Hippocampal formation (tissue), 2 donors: ENCODE measurements around the gene KLK8.

ENCODE experiments used
- DNase-seq, 2 donors: peaks; one replicate each; lab custom pipeline; 2025; lab: John Stamatoyannopoulos, UW

Gene KLK8, protein sequence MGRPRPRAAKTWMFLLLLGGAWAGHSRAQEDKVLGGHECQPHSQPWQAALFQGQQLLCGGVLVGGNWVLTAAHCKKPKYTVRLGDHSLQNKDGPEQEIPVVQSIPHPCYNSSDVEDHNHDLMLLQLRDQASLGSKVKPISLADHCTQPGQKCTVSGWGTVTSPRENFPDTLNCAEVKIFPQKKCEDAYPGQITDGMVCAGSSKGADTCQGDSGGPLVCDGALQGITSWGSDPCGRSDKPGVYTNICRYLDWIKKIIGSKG

DNA sequence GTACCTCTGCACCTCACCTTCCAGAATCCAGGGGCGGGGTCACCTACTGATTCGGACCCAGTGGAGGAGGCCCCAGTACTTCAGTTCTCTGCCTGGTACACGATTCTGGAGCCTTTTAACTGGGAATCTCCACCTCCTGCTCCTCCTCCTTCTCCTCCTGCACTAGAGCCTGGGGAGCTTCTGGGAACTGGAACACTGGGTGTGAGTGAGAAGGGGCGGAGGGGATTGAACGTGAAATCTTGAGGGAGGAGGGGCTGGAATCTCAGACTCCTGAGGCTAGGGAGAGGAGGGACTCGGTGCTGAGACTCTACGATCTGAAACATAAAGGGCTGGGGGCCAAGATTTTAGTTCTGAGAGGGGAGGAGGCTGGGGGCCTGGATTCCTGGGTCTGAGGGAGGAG is at the start of gene KLK8:
KLK8 (minus strand) TSS at position 90 of the 400 bp plus-strand sequence. CDS start 437 bp downstream, outside the sequence.
- DNase-seq = no peak

DNA sequence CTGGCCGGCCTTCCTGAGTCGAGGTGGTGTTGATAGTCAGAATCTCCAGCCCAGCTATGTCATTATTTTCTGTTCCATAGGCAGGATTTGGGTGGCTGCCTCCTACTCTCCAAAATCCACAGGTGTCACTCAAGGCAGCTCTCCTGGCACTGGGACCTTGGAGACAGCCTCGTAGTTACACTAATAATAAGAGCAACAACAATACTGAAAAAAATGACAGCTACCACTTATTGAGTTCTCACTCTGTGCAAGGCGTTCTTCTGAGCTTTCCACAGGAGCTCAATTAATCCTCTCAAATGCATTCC is 45.6 kb upstream of the KLK8 start:
- no peak for DNase-seq

DNA sequence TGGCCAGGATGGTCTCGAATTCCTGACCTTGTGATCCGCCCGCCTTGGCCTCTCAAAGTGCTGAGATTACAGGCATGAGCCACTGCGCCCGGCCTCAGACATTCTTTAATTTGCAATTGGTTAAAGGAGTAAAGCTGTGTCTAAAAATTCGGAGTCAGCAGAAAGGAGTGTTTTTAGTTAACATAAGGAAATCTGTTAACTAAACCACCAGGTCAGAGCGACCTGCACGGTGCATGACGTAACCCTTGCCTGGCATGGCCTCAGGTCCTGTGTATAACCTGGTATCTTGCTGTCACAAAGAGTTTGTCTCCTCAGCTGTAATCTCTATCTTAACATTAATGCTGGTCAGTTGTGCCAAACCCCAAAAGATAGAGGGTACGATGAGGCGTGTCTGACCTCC is 42.9 kb upstream of the KLK8 start:
- no peak for DNase-seq

DNA sequence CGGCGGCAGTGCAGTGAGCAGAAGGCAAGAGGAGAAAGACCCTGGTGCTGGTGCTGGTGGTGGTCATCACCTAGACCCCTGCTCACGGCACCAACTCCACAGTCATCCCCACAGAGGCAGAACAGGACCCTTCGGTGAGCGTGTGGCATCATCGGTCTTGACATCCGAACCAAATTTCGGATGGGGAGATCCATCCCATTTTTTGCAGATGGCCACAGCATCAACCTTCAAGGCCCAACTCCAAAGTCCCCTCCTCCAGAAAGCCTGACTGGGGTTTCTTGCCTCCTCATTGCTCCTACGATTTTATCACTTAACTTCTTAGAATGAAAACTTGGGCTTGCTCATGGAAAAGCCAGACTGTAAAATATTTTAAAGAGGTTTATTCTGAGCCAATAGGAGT is 42.1 kb upstream of the KLK8 start:
- DNase-seq = no peak

DNA sequence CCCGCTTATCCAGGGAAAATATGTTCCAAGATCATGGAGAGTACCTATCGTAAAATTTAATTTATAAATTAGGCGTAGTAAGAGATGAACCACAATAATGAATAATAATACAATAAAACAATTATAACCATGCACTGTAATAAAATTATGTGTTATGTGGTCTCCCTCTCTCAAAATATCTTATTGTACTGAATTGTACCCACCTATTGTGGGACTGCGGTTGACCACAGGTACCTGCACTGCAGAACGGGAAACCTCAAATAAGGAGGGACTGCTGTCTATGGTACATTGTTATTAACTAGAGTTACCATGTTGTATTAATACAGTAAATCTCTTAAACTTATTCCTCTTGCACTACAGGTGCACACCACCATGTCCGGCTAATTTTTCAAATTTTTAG is 38.7 kb upstream of the KLK8 start:
- no peak for DNase-seq

DNA sequence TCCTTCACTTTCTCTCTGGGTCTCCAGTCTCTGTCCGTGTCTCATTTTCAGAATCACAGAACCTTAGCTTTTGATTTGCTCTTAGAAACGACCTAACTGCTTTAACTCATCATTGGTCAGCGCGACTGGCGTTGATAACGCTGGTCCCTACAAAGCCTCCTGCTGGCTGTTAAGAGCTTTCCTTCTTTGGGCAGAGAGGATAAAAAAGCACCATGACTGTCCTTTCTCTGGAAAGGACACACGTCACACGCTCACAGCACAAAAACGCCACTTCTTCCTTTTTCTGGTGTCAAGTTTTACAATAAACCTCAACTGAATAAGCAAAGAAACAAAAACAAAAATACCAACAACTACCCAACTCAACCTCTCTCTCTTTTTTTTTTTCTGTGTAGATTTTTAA is 35.1 kb upstream of the KLK8 start:
- DNase-seq = no peak

DNA sequence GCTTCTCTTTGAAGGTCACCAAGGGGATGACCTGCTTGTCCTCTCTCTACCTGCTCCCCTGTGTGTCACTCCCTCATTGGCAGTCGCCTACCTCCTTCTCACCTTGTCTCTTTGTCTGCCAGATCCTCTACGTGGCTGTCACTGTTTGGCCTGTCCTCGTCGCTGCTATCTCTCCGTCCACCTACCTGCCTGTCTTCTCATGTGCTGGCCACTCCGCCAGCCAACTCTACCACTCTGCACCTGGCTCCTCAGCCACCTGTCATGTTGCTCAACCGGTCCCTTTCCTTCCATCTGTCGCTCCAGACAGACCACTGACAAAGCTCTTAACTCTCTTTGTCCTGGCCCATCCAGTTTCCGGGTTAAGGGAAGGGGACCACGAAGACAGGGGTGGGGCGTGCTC is 33.3 kb upstream of the KLK8 start, which contains the start of gene KLK12:
KLK12 (minus strand) TSS at position 299 of the 400 bp plus-strand sequence. CDS start 381 bp downstream, outside the sequence.
- DNase-seq = no peak

DNA sequence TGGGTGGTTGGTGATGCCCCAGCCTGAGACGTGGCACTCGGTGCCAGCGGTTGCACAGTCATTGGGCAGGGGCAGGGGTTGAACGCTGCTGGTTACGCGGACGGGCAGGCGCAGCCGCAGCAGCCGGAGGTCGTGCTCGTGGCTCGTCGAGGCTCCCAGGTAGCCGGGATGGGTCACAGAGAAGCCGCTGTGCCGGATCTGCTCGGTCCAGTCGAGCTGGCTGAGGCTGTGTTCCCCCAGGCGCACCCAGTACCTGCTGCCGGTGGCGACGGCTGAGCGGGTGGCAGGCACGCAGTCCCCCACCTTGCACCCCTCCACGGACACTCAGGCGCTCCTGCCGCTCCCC is 30.4 kb upstream of the KLK8 start:
- DNase-seq = no peak

DNA sequence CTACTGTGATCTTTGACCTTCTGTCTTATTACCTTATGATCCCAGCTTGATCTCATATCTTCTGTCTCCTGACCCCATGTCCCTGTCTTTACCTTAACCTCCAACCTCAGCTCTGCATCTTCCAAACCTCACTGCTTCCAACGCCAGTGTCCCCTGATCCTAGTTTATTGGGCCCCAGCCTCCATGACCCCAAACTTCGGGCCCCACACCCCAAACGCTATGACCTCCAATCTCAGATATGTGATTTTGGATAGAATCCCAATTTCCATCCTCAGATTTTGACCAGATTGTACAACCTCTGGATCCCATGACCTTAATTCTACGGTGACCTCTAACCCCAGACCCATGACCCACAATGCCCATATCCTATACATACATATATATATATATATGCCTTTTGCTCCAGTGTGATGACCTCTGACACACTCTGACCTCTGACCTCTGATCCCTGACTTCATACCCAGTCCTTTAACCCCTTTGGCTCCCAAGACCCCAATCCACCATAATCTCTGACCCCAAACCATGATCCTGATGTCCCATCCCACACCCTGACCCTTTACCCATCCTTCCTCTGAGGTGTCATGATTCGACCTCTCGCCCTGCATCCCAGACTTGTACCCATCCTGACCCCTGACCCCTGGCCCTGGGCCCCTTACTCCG is 29.9 kb upstream of the KLK8 start:
- no peak for DNase-seq

DNA sequence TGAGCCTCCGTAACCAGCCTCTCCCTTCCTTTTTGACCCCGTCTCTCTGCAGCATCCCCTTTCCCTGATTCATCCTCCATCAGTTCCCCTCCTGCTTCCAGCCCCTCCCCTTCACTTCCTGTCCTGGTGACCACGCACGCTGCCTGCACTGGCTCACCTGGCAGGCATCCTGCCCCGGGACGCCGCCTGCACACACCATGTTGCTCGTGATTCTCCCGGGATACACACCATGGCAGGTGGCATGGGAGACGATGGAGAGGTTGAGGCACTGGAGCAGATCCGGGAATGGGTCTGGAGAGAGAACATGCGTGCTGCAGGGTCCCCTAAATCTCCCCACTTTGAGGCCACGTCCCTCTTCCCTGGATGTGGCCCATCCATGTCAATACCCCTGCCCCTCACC is 29.2 kb upstream of the KLK8 start:
- DNase-seq = no peak

DNA sequence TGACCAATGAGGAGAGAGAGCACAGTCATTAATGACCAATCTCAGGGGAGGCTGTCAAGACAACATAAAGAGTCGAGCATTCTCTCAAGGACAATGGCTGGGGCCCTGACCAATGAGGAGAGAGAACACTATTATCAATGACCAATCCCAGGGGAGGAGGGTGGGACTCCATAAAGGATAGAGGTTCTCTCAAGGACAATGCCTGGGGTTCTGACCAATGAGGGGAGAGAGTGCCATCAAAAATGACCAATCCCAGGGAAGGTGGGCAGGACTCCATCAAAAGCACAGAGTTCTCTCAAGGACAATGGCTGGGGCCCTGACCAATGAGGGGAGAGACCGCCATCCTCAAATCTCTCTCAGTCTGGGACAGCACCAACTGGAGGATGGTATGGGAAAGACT is 28.3 kb upstream of the KLK8 start:
- DNase-seq = no peak

DNA sequence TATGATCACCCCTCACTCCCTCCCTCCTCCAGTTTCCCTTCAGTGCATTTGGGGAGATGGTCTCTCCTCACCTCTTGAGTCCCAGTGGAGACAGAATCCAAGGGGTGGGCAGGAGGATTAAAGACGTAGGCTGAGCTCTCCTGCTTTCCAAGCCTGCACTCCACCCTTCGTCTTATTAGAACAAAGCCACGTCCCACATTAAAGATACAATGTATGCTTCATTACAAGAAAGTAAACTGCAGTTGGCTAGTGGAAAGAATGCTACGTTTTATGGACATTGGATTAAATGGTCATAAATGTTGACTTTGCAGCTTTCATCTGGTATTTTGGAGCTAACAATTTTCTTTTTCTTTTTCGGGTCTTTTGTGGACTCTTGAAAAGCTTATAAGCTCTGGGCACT is 26.5 kb upstream of the KLK8 start:
- DNase-seq = no peak

DNA sequence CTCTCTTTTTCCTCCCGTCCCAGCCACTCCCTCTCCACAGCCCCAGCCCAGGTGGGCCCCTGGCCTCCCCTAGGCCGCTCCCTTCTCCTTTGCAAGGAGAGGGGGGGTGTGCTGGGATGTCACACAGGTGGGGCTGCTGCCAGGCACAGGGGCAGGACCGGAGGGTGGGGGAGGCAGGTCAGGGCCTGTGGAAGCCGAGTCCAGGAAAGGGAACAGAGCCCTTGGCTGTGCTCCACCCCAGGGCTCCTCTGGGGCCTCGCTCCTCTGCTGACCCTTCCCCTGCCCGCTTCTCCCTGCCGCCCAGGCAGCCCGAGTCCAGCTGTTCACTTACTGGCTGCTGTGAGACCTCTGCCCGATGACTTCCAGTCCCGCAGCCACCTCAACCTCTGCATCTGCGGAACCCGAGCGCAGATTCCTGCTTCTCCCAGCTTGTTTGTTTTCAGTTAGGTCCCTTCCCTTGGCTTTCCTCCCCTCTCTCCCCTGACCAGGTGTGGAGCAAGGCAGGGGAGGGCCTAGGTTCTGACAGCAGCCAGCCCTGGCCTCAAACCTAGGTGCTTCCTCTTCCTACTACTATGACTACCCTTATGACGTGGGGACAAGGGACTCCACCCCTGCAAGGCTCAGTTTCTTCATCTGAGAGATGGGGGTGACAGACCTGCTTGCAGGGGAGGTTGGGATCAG is 25.9 kb upstream of the KLK8 start:
- DNase-seq = no peak

DNA sequence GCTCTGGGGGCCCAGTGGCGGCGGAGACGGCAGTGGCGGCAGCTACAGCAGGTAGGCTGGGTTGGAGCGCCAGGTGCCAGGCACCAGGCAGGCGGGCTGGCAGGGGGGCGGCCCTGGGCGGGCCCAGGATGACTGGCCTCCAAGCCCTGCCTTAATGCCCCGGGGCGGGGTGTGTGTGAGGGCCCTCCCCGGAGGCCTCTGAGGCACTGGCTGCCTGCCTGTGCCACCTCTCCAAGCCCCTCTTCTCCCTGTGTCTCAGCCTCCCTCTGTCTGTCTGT is 25.1 kb upstream of the KLK8 start, which contains the start of gene KLK11:
KLK11 (minus strand) TSS at position 63 of the 278 bp plus-strand sequence. CDS start 985 bp downstream, outside the sequence.
- DNase-seq = no peak

DNA sequence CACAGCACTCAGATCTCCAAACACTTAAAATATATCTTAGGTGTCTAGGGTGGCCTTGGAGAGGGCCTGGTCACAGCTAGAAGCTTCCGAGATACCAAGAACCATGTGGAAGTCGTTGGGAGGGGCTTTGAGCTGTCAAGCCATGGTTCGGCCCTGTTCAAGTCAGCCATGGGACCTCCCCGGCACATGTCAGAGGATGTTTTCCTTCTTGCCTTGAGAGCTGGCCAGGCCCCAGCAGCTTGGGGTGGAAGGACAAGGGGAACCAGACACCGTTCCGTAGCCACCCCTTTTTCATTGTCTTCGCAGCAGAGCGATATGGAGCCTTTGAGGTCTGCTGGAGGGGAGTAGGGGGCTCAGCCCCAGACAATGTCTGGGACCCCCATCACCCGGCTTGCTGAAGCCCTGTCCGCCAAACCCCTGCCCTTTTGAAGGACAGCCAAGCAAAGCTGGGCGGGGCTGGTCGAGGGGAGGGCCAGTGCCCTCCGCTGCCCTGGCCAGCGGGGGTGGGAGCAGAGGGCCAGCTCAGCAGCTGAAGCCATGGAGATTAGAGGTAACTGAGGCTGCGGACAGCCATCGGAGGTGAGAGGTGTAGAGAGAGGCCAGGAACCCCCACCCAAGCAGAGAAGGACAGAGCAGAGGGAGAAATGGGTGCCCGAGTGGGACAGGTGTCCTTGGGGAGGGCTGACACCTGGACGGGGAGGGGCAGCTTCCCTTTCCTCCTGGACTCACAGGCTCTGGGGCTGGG is 24.6 kb upstream of the KLK8 start:
- DNase-seq = no peak

DNA sequence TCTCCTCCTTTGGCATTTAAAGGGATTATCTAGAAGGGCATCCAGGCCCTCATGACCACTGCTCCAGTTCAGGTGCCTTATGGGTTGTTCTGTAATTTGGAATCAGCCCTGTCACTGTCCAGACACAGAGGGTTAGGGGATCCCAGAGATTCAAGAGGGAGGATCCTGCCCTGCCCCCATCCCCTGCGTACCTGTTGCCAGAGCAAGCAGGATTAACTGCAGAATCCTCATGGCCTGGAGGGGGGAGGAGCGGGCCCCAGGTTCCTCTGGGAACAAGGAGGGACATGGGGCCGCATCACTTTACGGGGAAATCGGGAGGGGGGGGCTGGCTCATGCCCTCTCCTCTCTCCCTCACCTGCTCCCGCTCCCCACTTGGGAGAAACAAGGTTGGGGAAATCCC is 24.0 kb upstream of the KLK8 start:
- DNase-seq = no peak

DNA sequence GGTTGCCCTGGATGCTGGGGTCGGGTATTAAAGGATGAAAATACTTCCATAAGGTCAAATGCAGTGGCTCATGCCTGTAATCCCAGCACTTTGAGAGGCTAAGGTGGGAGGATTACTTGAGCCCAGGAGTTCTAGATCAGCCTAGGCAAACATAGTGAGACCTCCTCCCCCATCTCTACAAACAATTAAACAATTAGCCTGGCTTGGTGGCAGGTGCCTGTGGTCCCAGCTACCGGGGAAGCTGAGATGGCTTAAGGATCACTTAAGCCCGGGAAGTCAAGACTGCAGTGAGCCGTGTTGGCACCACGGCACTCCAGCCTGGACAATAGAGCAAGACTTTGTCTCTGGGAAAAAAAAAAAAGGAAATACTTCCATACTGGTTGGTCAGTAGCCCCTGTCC is 23.5 kb upstream of the KLK8 start:
- no peak for DNase-seq

DNA sequence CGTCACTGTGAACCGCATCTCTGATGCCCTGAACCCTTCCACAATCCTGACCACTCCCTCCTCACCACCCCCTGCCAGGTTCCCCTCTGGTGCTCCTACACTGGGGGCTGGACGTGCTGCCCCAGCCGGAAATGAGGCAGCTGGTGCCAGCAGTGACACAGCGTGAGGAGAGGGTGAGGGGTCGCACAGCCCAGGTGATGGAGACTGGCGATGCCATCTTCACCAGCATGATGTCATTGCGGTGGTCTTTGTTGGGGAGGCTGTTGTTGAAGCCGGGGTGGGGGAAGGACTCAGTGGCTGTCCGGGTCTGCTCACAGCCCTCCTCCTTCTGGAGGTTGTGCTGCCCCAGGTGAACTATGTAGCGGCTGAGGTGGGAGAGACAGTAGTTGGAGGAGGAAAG is 22.5 kb upstream of the KLK8 start:
- no peak for DNase-seq

DNA sequence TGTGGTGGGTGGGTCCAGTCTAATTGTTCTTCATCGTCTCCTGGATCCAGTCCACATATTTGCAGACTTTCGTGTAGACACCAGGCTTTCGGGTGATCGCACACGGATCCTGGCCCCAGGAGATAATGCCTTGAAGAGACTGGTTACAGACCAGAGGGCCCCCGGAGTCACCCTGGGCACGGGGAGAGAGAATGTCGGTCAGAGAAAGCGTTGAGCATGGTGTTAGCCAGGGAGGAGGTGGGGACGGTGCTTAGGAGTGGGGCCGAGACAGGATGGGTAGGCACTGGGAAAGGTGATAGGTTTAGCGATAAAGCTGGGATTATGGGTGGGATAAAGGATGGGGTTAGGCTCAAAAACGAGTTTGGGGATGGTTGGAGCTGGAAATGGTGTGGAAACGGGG is 21.1 kb upstream of the KLK8 start:
- no peak for DNase-seq

DNA sequence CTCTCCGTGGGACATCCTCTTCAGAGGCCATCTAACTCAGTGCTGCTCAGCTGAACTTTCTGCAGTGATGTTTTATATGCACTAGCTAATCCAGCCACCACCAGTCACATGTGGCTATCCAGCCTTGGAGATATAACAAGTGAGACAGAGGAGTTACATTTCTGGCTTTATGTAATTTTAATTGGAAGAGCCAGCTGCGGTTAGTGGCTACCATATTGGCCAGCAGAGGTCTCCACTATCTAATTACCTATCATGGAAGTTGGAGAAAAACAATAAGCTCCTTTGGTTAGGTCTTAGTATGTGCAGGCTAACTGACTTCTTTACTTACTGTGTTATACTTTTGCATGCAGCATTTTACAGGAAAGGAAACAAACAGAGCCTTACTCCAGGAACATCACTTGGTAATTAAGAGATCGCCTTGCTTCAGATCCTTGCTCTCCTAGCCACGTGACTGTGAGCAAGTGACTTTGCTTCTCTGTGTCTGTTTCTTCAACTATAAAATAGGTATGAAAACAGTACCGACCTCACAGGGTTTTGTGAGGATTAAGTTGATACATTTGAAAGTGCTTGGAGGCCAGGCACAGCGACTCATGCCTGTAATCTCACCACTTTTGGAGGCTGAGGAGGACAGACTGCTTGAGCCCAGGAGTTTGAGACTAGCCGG is 19.7 kb upstream of the KLK8 start:
- peak in 1 of 2 donors; percentile 30 for DNase-seq

DNA sequence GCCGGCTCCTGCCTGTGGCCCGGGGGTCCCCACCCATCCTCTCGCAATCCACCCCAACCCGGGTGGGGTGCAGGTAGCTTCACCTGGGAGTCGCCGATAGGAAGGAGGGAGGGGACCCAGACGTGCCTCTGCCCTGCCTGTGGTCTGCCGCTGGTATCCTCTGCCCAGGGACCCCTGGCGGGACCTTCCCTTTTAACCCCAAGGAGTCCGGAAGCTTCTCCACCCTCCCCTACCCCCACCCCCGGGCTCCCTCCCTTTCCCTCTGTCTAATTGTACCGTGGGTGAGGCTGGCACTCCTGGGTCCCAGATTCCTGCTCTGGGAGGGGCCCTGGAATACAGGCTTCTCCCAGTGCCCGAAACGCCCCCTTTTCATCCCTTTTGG is 18.1 kb upstream of the KLK8 start, which contains the start of gene KLK10:
KLK10 (minus strand) TSS at position 166 of the 382 bp plus-strand sequence. CDS start 579 bp downstream, outside the sequence.
- DNase-seq = no peak
